ENCODE data around the gene CDKL4.
"Not testable (repeated sequence)": the region's sequence is repeated elsewhere in the genome, so short reads cannot be mapped to it uniquely, and the experiment has no call there.

Gene CDKL4

GRCh38 chr2:39243469-39244123, at the start of gene CDKL4:
Gene CDKL4 (minus strand): TSS chr2:39243970.
- peak; percentile 25 for DNase-seq

- DNase-seq = no peak
Observed at GRCh38 chr2:39290433-39290832, 46.7 kb upstream of the CDKL4 start.

- no peak for DNase-seq
Observed at GRCh38 chr2:39289609-39290008, 45.8 kb upstream of the CDKL4 start.

GRCh38 chr2:39283561-39283960, 39.8 kb upstream of the CDKL4 start:
- DNase-seq = no peak

GRCh38 chr2:39281391-39281790, 37.6 kb upstream of the CDKL4 start:
- DNase-seq = no peak

- DNase-seq = no peak
Observed at GRCh38 chr2:39275016-39275415, 31.2 kb upstream of the CDKL4 start.

GRCh38 chr2:39269941-39270340, 26.2 kb upstream of the CDKL4 start:
- no peak for DNase-seq

- no peak for DNase-seq
Observed at GRCh38 chr2:39266916-39267434, 23.2 kb upstream of the CDKL4 start.

GRCh38 chr2:39266139-39266805, 22.5 kb upstream of the CDKL4 start:
- DNase-seq = no peak

GRCh38 chr2:39265315-39265714, 21.5 kb upstream of the CDKL4 start:
- DNase-seq = no peak

GRCh38 chr2:39264733-39265132, 21.0 kb upstream of the CDKL4 start:
- no peak for DNase-seq

- DNase-seq = no peak
Observed at GRCh38 chr2:39260087-39260486, 16.3 kb upstream of the CDKL4 start.

- no peak for DNase-seq
Observed at GRCh38 chr2:39256040-39256439, 12.3 kb upstream of the CDKL4 start.

GRCh38 chr2:39252888-39253518, 9.2 kb upstream of the CDKL4 start:
- DNase-seq = no peak

- DNase-seq = no peak
Observed at GRCh38 chr2:39247512-39248043, 3.8 kb upstream of the CDKL4 start.

- DNase-seq = no peak
Observed at GRCh38 chr2:39246382-39246980, 2.7 kb upstream of the CDKL4 start.

- DNase-seq = not testable (repeated sequence)
Observed at GRCh38 chr2:39244963-39245625, 1.3 kb upstream of the CDKL4 start.

GRCh38 chr2:39244241-39244862, 582 bp upstream of the CDKL4 start:
- not testable (repeated sequence) for DNase-seq

- no peak for DNase-seq
Observed at GRCh38 chr2:39241588-39241987, 2.2 kb downstream of the CDKL4 start.

GRCh38 chr2:39240758-39241157, 3.0 kb downstream of the CDKL4 start:
- no peak for DNase-seq

GRCh38 chr2:39234754-39235153, 9.0 kb downstream of the CDKL4 start:
- no peak for DNase-seq

GRCh38 chr2:39232141-39232540, 11.6 kb downstream of the CDKL4 start:
- DNase-seq = no peak
